SK-N-SH (cell line): Measurements from ENCODE around the gene EYA2. TPM values are rescaled to one million over a fixed set of nuclear protein-coding genes. Genes with fewer than 3 reads are reported as not detected.

Experiments
- CTCF ChIA-PET: fragments of 300-600, 350-600 bp; formaldehyde crosslinking; extraction: SDS; loops from one replicate; lab custom pipeline; 2021; lab: Yijun Ruan, JAX
- POLR2A ChIA-PET: fragments of 350-600 bp; sonication (Branson Sonifier 250); formaldehyde crosslinking; extraction: SDS; loops from one replicate; lab custom pipeline; 2020; ENCODE audit warnings: antibody characterized with exemption, inconsistent platforms; lab: Yijun Ruan, JAX
- DNase-seq: peaks from one replicate; pipeline ENCODE4 v3.0.0; 2012
- H2AFZ ChIP-seq: fragments of 200-600 bp; sonication (generic); 2 replicates; pipeline ENCODE4 v1.8.1; 2016; ENCODE audit warnings: antibody characterized with exemption, mild to moderate bottlenecking, low read depth
- H3F3A ChIP-seq: fragments of 200-600 bp; sonication (generic); replicated peaks from 2 replicates; pipeline ENCODE3; 2016; ENCODE audit warnings: antibody characterized with exemption, mild to moderate bottlenecking; ENCODE audit not compliant: insufficient read depth
- H3K27ac ChIP-seq, 2 experiments: fragments of 200-500 bp in 1 of 2; fragments of 200-600 bp in 1 of 2; sonication (Bioruptor generic) in 1 of 2; sonication (generic), shearing (Covaris generic) in 1 of 2; 2 replicates each; pipeline versions ENCODE4 v1.5.1 to v1.6.1; 2014 to 2016; ENCODE audit warnings: low read depth in 2 of 2, inconsistent platforms in 1 of 2, low read length in 1 of 2, mild to moderate bottlenecking in 1 of 2, mixed read lengths in 1 of 2
- H3K27me3 ChIP-seq: fragments of 200-600 bp; sonication (generic), shearing (Covaris generic); 2 replicates; pipeline ENCODE4 v1.6.1; 2016; ENCODE audit warnings: mixed run types; ENCODE audit not compliant: insufficient read depth
- H3K36me3 ChIP-seq, 2 experiments: fragments of 200-500 bp in 1 of 2; fragments of 200-600 bp in 1 of 2; sonication (Bioruptor generic) in 1 of 2; sonication (generic) in 1 of 2; replicated peaks in 1 of 2; 2 replicates each; pipeline versions ENCODE3 to v1.5.1; 2014 to 2016; ENCODE audit warnings: low read length in 1 of 2, mild to moderate bottlenecking in 1 of 2; ENCODE audit not compliant: insufficient read depth in 2 of 2, control insufficient read depth in 1 of 2
- H3K4me1 ChIP-seq, 2 experiments: fragments of 200-500 bp in 1 of 2; fragments of 200-600 bp in 1 of 2; sonication (Bioruptor generic) in 1 of 2; sonication (generic), shearing (Covaris generic) in 1 of 2; 2 replicates each; pipeline versions ENCODE4 v1.5.1 to v1.6.1; 2014 to 2016; ENCODE audit warnings: low read depth in 1 of 2, low read length in 1 of 2, mixed run types in 1 of 2; ENCODE audit not compliant: insufficient read depth in 2 of 2, control insufficient read depth in 1 of 2
- H3K4me2 ChIP-seq: fragments of 200-600 bp; sonication (generic), shearing (Covaris generic); 2 replicates; pipeline ENCODE4 v1.6.1; 2017; ENCODE audit warnings: mixed run types
- H3K4me3 ChIP-seq, 2 experiments: fragments of 200-500 bp in 1 of 2; fragments of 200-600 bp in 1 of 2; sonication (Bioruptor generic) in 1 of 2; sonication (generic), shearing (Covaris generic) in 1 of 2; 2 replicates each; pipeline versions ENCODE4 v1.5.1 to v1.8.1; 2014 to 2016; ENCODE audit warnings: low read depth in 2 of 2, inconsistent platforms in 1 of 2, low read length in 1 of 2, mild to moderate bottlenecking in 1 of 2, mixed read lengths in 1 of 2, moderate library complexity in 1 of 2
- H3K79me2 ChIP-seq: fragments of 200-600 bp; sonication (generic); 2 replicates; pipeline ENCODE4 v1.8.1; 2017; ENCODE audit warnings: mild to moderate bottlenecking; ENCODE audit not compliant: insufficient read depth
- H3K9ac ChIP-seq: fragments of 200-600 bp; sonication (generic); 2 replicates; pipeline ENCODE4 v1.6.1; 2017; ENCODE audit warnings: mixed run types
- H3K9me2 ChIP-seq: fragments of 200-600 bp; sonication (generic); 2 replicates; pipeline ENCODE4 v1.6.1; 2017; ENCODE audit warnings: mixed run types
- H3K9me3 ChIP-seq: fragments of 200-600 bp; sonication (generic); 2 replicates; pipeline ENCODE4 v1.6.1; 2017; ENCODE audit warnings: mixed run types, mild to moderate bottlenecking, moderate library complexity
- H4K20me1 ChIP-seq: fragments of 200-600 bp; sonication (generic); 2 replicates; pipeline ENCODE4 v1.6.1; 2017; ENCODE audit warnings: mild to moderate bottlenecking, mixed run types; ENCODE audit not compliant: insufficient read depth
- CHD2 ChIP-seq: fragments of 150-350 bp; IDR thresholded peaks from 2 replicates; pipeline ENCODE4 v1.6.1; 2018; ENCODE audit warnings: low read length; ENCODE audit not compliant: partially characterized antibody
- FOSL2 ChIP-seq: IDR thresholded peaks from 2 replicates; pipeline ENCODE4 v1.4.0; 2012; ENCODE audit warnings: low read depth, mild to moderate bottlenecking, moderate library complexity, borderline replicate concordance
- GATA2 ChIP-seq: sonication (generic); formaldehyde crosslinking; IDR thresholded peaks from 2 replicates; pipeline ENCODE4 v1.5.0; 2020; ENCODE audit warnings: mild to moderate bottlenecking, missing genetic modification reagents
- RAD21 ChIP-seq: IDR thresholded peaks from 2 replicates; pipeline ENCODE4 v1.6.1; 2012; ENCODE audit warnings: mild to moderate bottlenecking, low read length
- REST ChIP-seq: IDR thresholded peaks from 2 replicates; pipeline ENCODE4 v1.6.1; 2012; ENCODE audit warnings: mild to moderate bottlenecking, low read depth, low read length, moderate library complexity
- SMC3 ChIP-seq: IDR thresholded peaks from 2 replicates; pipeline ENCODE4 v1.6.1; 2012; ENCODE audit warnings: low read depth, low read length, improper control_type of control experiment
- TEAD4 ChIP-seq: IDR thresholded peaks from 2 replicates; pipeline ENCODE4 v1.4.0; 2012; ENCODE audit warnings: mild to moderate bottlenecking, borderline replicate concordance; ENCODE audit not compliant: insufficient read depth
- WGBS: methylation state at CpG from one replicate; pipeline ENCODE4 v1.1.6; 2017; ENCODE audit warnings: low lambda C conversion rate; 5-methylcytosine and 5-hydroxymethylcytosine counted together
- polyA plus RNA-seq, 3 experiments: library from polyadenylated mRNA; depleted of rRNA; stranded (reverse); fragments of >200 nt; gene quantifications; 2 replicates each; pipeline ENCODE4 v1.2.3, GENCODE V29; 2012

EYA2 gene
- polyA plus RNA-seq, 1 of the 3 experiments (the other 2 are of a cell fraction) = 0.05 TPM

GRCh38 chr20:47161411-47161810 lies 266.8 kb downstream of the EYA2 start:
- Histone ChIP-seq H2AFZ (no peak overlapping the region), H3K9ac (no peak overlapping the region), H3K36me3 (no peaks in the 10 kb centered on the region), H4K20me1 (no peaks in the 10 kb centered on the region), H3K4me3 (no peak overlapping the region), H3K27ac (no peak overlapping the region), H3K4me1 (peaks cover 0 to 3% of the 10 kb centered on the region in 2 experiments; a peak in 1 of 4 replicates), H3K79me2 (no peaks in the 10 kb centered on the region), H3K9me2 (no peaks in the 10 kb centered on the region), H3K9me3 (no peaks in the 10 kb centered on the region), H3K27me3 (no peaks in the 10 kb centered on the region; the same call in 1 of the 2 replicates), H3F3A (no peaks in the 10 kb centered on the region), H3K4me2 (no peak overlapping the region)
- no peak for DNase-seq
- 82% methylated on average over 10 of the region's 10 CpGs for WGBS
- CTCF ChIA-PET = interaction anchor here (1.2 to 1.8 kb wide), 2 partner anchors 11 to 403 kb away, joined by 5 to 7 read pairs; no protein-coding TSS in a partner anchor
- POLR2A ChIA-PET = no interaction called here
- TF ChIP-seq REST = no peak

GRCh38 chr20:47164140-47164539 lies 269.5 kb downstream of the EYA2 start:
- no peaks in the 10 kb centered on the region for H3K9me3 ChIP-seq
- H3K36me3 ChIP-seq = no peaks in the 10 kb centered on the region
- H2AFZ ChIP-seq = no peak overlapping the region
- 80% methylated on average over 12 of the region's 13 CpGs for WGBS
- DNase-seq = no peak
- no peak overlapping the region for H3K4me2 ChIP-seq
- no peaks in the 10 kb centered on the region; the same call in 1 of the 2 replicates for H3K27me3 ChIP-seq
- peaks cover 0 to 3% of the 10 kb centered on the region in 2 experiments; a peak in 1 of 4 replicates for H3K4me1 ChIP-seq
- ChIA-PET CTCF (interaction anchor here (0.6 to 1.8 kb wide), 6 partner anchors 13 to 1664 kb away, joined by 3 to 5 read pairs (median 4); no protein-coding TSS in a partner anchor), POLR2A (no interaction called here)
- H3K4me3 ChIP-seq = no peak overlapping the region
- no peaks in the 10 kb centered on the region for H4K20me1 ChIP-seq
- TF ChIP-seq CHD2 (no peak), GATA2 (no peak), TEAD4 (no peak), FOSL2 (no peak), SMC3 (no peak), RAD21 (no peak)
- H3K27ac ChIP-seq = no peak overlapping the region
- H3K79me2 ChIP-seq = no peaks in the 10 kb centered on the region
- no peaks in the 10 kb centered on the region for H3K9me2 ChIP-seq
- H3K9ac ChIP-seq = no peak overlapping the region
- H3F3A ChIP-seq = no peaks in the 10 kb centered on the region
